GM21526 (cell line): ENCODE results near the gene HK2.
"Not testable (repeated sequence)": the region's sequence is repeated elsewhere in the genome, so short reads cannot be mapped to it uniquely, and the experiment has no call there.

Experiments
- ATAC-seq: cut with Tn5 transposase; IDR thresholded peaks from one replicate; pipeline ENCODE4 v1.9.1; 2021; ENCODE audit warnings: moderate library complexity; ENCODE audit not compliant: unreplicated experiment, low FRiP score

The HK2 gene

GRCh38 chr2:74892609-74893008 lies 58.7 kb downstream of the HK2 start:
- ATAC-seq: no peak

GRCh38 chr2:74893332-74893731 lies 59.4 kb downstream of the HK2 start:
- ATAC-seq: no peak

- ATAC-seq: no peak
Observed at GRCh38 chr2:74894272-74894981, 60.5 kb downstream of the HK2 start.

GRCh38 chr2:74895001-74895400 lies 61.1 kb downstream of the HK2 start:
- ATAC-seq: no peak

GRCh38 chr2:74896232-74896631 lies 62.3 kb downstream of the HK2 start:
- ATAC-seq: no peak

GRCh38 chr2:74900225-74900624 lies 66.3 kb downstream of the HK2 start:
- not testable (repeated sequence) for ATAC-seq

- no peak for ATAC-seq
Observed at GRCh38 chr2:74902281-74902860, 68.4 kb downstream of the HK2 start.

- ATAC-seq: no peak
Observed at GRCh38 chr2:74906395-74906794, 72.5 kb downstream of the HK2 start.

- not testable (repeated sequence) for ATAC-seq
Observed at GRCh38 chr2:74907560-74907959, 73.6 kb downstream of the HK2 start.

- ATAC-seq: no peak
Observed at GRCh38 chr2:74908748-74909444, 75.0 kb downstream of the HK2 start.

- ATAC-seq: no peak
Observed at GRCh38 chr2:74910245-74910644, 76.3 kb downstream of the HK2 start.

GRCh38 chr2:74911061-74911460 lies 77.1 kb downstream of the HK2 start:
- ATAC-seq: no peak

GRCh38 chr2:74915743-74916142 lies 81.8 kb downstream of the HK2 start:
- ATAC-seq: no peak

GRCh38 chr2:74916394-74916793 lies 82.5 kb downstream of the HK2 start:
- no peak for ATAC-seq

- no peak for ATAC-seq
Observed at GRCh38 chr2:74917702-74918619, 84.0 kb downstream of the HK2 start.

GRCh38 chr2:74919827-74920226 lies 85.9 kb downstream of the HK2 start:
- no peak for ATAC-seq

GRCh38 chr2:74921236-74921736 lies 87.4 kb downstream of the HK2 start:
- no peak for ATAC-seq

GRCh38 chr2:74922592-74923227 lies 88.8 kb downstream of the HK2 start:
- ATAC-seq: no peak

- ATAC-seq: no peak
Observed at GRCh38 chr2:74924463-74925265, 90.7 kb downstream of the HK2 start.
